ENCODE data around the gene HTATSF1.

Gene HTATSF1

DNA sequence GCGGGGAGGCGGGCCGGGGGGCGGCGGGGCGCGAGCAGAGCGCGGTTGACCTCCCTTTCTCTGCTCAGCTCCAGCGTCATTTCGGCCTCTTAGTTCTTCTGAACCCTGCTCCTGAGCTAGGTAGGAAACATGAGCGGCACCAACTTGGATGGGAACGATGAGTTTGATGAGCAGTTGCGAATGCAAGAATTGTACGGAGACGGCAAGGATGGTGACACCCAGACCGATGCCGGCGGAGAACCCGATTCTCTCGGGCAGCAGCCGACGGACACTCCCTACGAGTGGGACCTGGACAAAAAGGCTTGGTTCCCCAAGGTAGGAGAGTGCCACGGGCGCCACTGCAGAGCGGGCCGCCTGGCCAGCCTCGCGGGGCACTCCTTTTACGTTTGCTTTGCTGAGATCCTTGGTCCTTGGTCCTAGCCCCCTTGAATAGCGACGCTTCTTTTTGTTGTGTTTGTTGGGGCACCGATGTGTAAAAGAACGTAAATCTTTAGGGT is at the start of gene HTATSF1:
Gene HTATSF1, plus strand, starts transcription at position 37 of the 497 bp plus-strand sequence. Its CDS starts 93 bp downstream, at position 130.
- DNase-seq (ENCODE audit: insufficient read length, low spot score): no peak
- FAIRE-seq: no peak

DNA sequence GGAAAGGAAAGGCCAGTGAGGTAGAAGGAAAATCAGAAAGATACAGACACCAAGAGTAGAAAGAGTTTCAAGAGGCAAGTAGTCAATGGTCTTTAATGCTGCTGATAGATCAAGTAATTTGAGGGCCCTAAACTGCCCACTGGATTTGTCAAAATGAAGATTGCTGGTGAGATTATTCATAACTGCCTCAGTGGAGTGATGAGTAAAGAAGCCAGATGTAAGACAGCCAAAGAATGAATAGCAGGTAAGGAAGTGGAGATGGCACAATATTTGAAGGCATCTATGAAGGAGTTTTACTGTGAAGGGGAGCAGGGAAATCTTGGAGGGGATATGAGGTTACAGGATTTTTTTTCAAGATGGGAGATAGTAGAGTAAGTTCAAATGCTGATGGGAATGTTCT is 49.4 kb upstream of the HTATSF1 start:
- DNase-seq (ENCODE audit: insufficient read length, low spot score) (no peak), FAIRE-seq (no peak)

- DNase-seq (ENCODE audit: insufficient read length, low spot score) (no peak), FAIRE-seq (no peak)
Observed at GRCh38 chrX:136450050-136450830, 47.2 kb upstream of the HTATSF1 start.

GRCh38 chrX:136452614-136453013 is 44.8 kb upstream of the HTATSF1 start:
- DNase-seq (ENCODE audit: insufficient read length, low spot score) (no peak), FAIRE-seq (no peak)

- DNase-seq (ENCODE audit: insufficient read length, low spot score) (no peak), FAIRE-seq (no peak)
Observed at GRCh38 chrX:136453114-136453513, 44.3 kb upstream of the HTATSF1 start.

- DNase-seq (ENCODE audit: insufficient read length, low spot score) (no peak), FAIRE-seq (no peak)
Observed at GRCh38 chrX:136453771-136454170, 43.6 kb upstream of the HTATSF1 start.

- DNase-seq (ENCODE audit: insufficient read length, low spot score) (no peak), FAIRE-seq (no peak)
Observed at GRCh38 chrX:136456133-136456532, 41.3 kb upstream of the HTATSF1 start.

DNA sequence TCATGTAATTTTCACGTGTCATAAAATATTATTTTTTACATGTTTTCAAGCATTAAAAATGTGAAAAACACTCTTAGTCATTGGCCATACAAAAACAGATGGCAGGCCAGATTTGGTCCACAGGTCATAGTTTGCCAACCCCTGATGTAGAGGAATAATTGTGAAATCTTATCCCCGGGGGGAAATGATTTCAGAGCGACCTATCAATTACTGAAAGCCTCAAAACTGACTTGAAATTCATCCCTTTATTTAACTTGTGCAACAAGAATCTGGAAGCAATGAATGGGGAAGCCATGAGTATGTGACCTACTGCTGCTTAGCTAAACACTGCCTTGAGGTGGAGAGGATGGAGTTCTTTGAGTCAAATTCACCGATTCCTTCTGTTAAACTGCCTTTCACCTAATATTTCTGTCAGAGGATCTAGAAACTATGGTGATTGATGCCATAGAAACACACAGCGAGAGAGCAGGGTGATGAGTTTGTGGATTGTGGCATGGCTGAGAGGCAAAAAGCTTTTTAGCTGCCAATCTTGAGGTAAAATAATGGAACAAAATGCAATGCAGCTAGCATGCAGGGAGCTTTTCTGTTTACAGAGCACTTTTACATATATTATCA is 40.0 kb upstream of the HTATSF1 start:
- DNase-seq (ENCODE audit: insufficient read length, low spot score) (no peak), FAIRE-seq (no peak)

DNA sequence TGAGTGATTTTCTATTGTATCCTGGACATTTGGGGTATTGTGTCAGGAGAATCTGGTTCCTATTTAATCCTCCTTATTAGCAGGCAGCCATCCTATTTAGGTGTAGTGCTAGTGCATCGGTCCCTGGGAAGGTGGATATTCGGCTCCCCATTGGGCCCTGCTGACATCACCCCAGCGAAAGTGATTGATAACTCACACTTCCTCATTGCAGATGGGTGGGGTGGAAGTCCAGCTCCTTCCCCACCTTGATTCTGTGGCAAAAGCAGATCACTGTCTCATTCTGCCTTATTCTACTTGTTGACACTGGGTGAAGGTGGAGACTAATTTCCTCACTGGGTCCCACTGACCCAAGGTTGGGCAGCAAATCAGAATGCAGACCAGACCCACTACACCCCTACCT is 32.8 kb upstream of the HTATSF1 start:
- DNase-seq (ENCODE audit: insufficient read length, low spot score) (no peak), FAIRE-seq (no peak)

GRCh38 chrX:136467303-136467702 is 30.1 kb upstream of the HTATSF1 start:
- FAIRE-seq: no peak
- no peak for DNase-seq (ENCODE audit: insufficient read length, low spot score)

GRCh38 chrX:136468391-136469103 is 28.8 kb upstream of the HTATSF1 start:
- no peak for DNase-seq (ENCODE audit: insufficient read length, low spot score)
- no peak for FAIRE-seq

GRCh38 chrX:136473663-136474062 is 23.7 kb upstream of the HTATSF1 start:
- FAIRE-seq (no peak), DNase-seq (ENCODE audit: insufficient read length, low spot score) (no peak)

GRCh38 chrX:136475236-136475635 is 22.2 kb upstream of the HTATSF1 start:
- DNase-seq (ENCODE audit: insufficient read length, low spot score) (no peak), FAIRE-seq (no peak)

DNA sequence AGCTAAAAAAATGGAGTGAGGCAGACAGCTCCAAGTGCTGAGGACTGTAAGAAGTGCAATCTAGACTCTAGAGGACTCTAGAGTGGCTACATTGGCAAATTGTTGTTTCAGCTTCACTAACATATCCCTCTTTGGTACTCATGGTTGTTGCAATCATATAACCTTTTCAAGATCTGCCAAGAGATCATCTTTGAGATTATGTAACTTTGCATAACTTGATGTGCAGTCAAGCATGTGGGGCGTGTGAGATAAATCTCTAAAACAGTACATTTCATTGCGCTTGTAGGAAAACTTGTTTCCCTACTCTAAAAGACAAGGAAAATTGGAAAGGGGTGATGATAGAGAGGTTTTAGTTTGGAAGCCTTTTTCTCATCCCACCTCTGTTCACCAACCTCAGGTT is 20.9 kb upstream of the HTATSF1 start:
- DNase-seq (ENCODE audit: insufficient read length, low spot score): no peak
- no peak for FAIRE-seq

GRCh38 chrX:136477026-136477425 is 20.4 kb upstream of the HTATSF1 start:
- no peak for DNase-seq (ENCODE audit: insufficient read length, low spot score)
- no peak for FAIRE-seq

GRCh38 chrX:136480383-136480782 is 17.0 kb upstream of the HTATSF1 start:
- FAIRE-seq: no peak
- no peak for DNase-seq (ENCODE audit: insufficient read length, low spot score)

DNA sequence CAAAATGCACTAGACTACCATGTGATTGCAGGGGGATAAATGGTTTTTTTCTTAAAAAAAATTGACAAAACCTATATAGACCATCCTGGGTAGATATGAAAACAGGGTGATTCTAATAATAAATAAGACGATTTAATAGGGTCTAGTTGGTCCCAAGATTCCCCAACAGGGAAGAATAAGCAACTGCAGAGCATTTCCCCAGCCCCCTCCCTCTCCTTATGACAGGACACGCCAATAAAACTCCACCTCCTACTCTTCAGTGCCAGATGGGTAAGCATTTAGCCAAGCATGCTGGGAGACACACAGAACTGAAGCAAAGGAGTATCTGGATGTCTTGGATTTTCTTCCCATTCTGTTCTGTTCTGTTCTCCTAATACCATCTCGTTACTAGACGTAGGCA is 9.7 kb upstream of the HTATSF1 start, which contains the start of gene BRS3:
Gene BRS3, plus strand, starts transcription at position 301 of the 400 bp plus-strand sequence. CDS start 168 bp downstream, outside the sequence.
- DNase-seq (ENCODE audit: insufficient read length, low spot score) (no peak), FAIRE-seq (no peak)

- no peak for DNase-seq (ENCODE audit: insufficient read length, low spot score)
- FAIRE-seq: no peak
Observed at GRCh38 chrX:136488706-136489105, 8.7 kb upstream of the HTATSF1 start.

GRCh38 chrX:136491832-136492231 is 5.6 kb upstream of the HTATSF1 start:
- FAIRE-seq (no peak), DNase-seq (ENCODE audit: insufficient read length, low spot score) (no peak)

GRCh38 chrX:136493011-136493410 is 4.4 kb upstream of the HTATSF1 start:
- FAIRE-seq (no peak), DNase-seq (ENCODE audit: insufficient read length, low spot score) (no peak)

DNA sequence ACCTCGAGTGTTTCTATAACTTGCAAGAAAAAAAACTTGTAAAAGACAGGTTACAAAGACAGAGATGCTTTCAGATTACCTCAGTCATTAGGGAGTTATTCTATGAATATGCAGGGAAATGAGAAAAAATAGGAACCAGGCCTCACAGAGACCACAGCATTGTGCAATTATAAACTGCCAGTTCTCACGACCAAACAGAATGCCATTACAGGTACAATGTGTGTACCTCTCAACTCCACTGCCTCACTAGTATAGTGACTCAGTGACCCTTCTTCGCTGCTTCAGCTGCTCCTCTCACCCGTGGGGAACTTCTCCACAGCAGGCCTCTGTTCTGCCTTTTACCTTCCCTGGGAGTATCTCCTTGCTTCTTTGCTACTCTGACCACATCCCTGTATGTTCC is 2.3 kb upstream of the HTATSF1 start:
- FAIRE-seq: no peak
- DNase-seq (ENCODE audit: insufficient read length, low spot score): no peak

All from HTR-8/SVneo (cell line).